HG03520 (cell line): Measurements from ENCODE around the gene TBC1D4.
A peak's percentile ranks its signal among the peaks of the same experiment; 100 is the strongest.

Experiments used
- ATAC-seq: cut with Tn5 transposase; IDR thresholded peaks from one replicate; pipeline ENCODE4 v1.9.1; 2021; ENCODE audit warnings: mild to moderate bottlenecking, moderate library complexity; ENCODE audit not compliant: unreplicated experiment

Gene TBC1D4

GRCh38 chr13:75393839-75394520, 88.0 kb downstream of the TBC1D4 start:
- ATAC-seq = no peak

GRCh38 chr13:75391432-75392100, 90.4 kb downstream of the TBC1D4 start:
- ATAC-seq = no peak

- ATAC-seq = no peak
Observed at GRCh38 chr13:75390229-75390628, 91.7 kb downstream of the TBC1D4 start.

- ATAC-seq = no peak
Observed at GRCh38 chr13:75385708-75386083, 96.3 kb downstream of the TBC1D4 start.

- no peak for ATAC-seq
Observed at GRCh38 chr13:75384879-75385707, 96.9 kb downstream of the TBC1D4 start.

GRCh38 chr13:75383064-75383715, 98.8 kb downstream of the TBC1D4 start:
- no peak for ATAC-seq

GRCh38 chr13:75378301-75378700, 103.7 kb downstream of the TBC1D4 start:
- no peak for ATAC-seq

GRCh38 chr13:75376792-75377402, 105.1 kb downstream of the TBC1D4 start:
- ATAC-seq = no peak

GRCh38 chr13:75375329-75375728, 106.6 kb downstream of the TBC1D4 start:
- no peak for ATAC-seq

GRCh38 chr13:75373988-75374387, 108.0 kb downstream of the TBC1D4 start:
- no peak for ATAC-seq

- ATAC-seq = no peak
Observed at GRCh38 chr13:75372923-75373841, 108.8 kb downstream of the TBC1D4 start.

- ATAC-seq = peak; percentile 80
Observed at GRCh38 chr13:75372517-75372916, 109.5 kb downstream of the TBC1D4 start.

GRCh38 chr13:75371203-75371602, 110.8 kb downstream of the TBC1D4 start:
- ATAC-seq = no peak

GRCh38 chr13:75370774-75371173, 111.2 kb downstream of the TBC1D4 start:
- ATAC-seq = no peak

- ATAC-seq = no peak
Observed at GRCh38 chr13:75369981-75370380, 112.0 kb downstream of the TBC1D4 start.

GRCh38 chr13:75368167-75368566, 113.8 kb downstream of the TBC1D4 start:
- no peak for ATAC-seq

GRCh38 chr13:75366380-75367280, 115.3 kb downstream of the TBC1D4 start:
- ATAC-seq = no peak

GRCh38 chr13:75365724-75366173, 116.2 kb downstream of the TBC1D4 start:
- ATAC-seq = peak; percentile 98
